ENCODE measurements around the gene WNT2B.

DNA sequence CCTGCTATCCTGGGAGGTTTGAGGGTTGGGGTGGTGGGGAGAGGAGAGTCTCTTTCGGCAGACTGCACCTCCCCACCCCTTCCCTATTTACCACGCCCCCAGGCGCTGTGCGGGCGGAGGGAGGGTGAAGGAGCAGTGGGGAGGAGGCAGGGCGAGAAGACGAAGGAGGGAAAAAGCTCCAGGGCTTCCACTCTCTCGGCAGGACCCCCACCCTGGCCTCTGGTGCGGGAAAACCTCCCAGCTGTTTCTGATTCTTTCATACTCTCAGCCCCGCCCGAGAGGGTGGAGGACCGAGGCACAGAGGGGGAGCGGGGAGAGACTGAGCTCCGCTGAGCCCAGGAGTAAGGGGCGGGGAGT lies 866 bp upstream of the WNT2B start:
- TF ChIP-seq YY1 (IDR thresholded peaks at IDR 0.05; ENCODE audit: low read depth) (no peak), ELF1 (IDR thresholded peaks at IDR 0.05) (no peak), JUND (IDR thresholded peaks at IDR 0.05) (no peak), RAD21 (IDR thresholded peaks at IDR 0.05; ENCODE audit: low read length) (no peak), SMC3 (IDR thresholded peaks at IDR 0.05; ENCODE audit: low read depth, low read length) (no peak), EP300 (IDR thresholded peaks at IDR 0.05; ENCODE audit: borderline replicate concordance in 1 of 2, low read depth in 1 of 2, low read length in 1 of 2) (no peak), EZH2phosphoT487 (IDR thresholded peaks at IDR 0.05; ENCODE audit: borderline replicate concordance, low read depth) (no peak)
- TF ChIP-seq, protein P1, sequence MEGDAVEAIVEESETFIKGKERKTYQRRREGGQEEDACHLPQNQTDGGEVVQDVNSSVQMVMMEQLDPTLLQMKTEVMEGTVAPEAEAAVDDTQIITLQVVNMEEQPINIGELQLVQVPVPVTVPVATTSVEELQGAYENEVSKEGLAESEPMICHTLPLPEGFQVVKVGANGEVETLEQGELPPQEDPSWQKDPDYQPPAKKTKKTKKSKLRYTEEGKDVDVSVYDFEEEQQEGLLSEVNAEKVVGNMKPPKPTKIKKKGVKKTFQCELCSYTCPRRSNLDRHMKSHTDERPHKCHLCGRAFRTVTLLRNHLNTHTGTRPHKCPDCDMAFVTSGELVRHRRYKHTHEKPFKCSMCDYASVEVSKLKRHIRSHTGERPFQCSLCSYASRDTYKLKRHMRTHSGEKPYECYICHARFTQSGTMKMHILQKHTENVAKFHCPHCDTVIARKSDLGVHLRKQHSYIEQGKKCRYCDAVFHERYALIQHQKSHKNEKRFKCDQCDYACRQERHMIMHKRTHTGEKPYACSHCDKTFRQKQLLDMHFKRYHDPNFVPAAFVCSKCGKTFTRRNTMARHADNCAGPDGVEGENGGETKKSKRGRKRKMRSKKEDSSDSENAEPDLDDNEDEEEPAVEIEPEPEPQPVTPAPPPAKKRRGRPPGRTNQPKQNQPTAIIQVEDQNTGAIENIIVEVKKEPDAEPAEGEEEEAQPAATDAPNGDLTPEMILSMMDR (IDR thresholded peaks at IDR 0.05): no peak
- TF ChIP-seq, protein P2, sequence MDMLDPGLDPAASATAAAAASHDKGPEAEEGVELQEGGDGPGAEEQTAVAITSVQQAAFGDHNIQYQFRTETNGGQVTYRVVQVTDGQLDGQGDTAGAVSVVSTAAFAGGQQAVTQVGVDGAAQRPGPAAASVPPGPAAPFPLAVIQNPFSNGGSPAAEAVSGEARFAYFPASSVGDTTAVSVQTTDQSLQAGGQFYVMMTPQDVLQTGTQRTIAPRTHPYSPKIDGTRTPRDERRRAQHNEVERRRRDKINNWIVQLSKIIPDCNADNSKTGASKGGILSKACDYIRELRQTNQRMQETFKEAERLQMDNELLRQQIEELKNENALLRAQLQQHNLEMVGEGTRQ (IDR thresholded peaks at IDR 0.05; ENCODE audit: borderline replicate concordance, low read depth, low read length): no peak
